HepG2 (cell line): ENCODE data around the gene TWIST2. TPM values are rescaled to one million over a fixed set of nuclear protein-coding genes. Genes with fewer than 3 reads are reported as not detected.

ENCODE experiments used
- ATAC-seq: fragments of 200-7000 bp; cut with Tn5 transposase; 3 replicates; pipeline ENCODE4 v1.9.1; 2020; ENCODE audit warnings: mild to moderate bottlenecking, moderate library complexity
- BruUV-seq: library from RNA; stranded (reverse); fragments of 400-500 nt; replicated peaks from 2 replicates; lab custom pipeline; 2021; lab: Mats Ljungman, UMichigan
- CTCF ChIA-PET: fragments of 300-600 bp; formaldehyde crosslinking; extraction: SDS; loops from one replicate; lab custom pipeline; 2021; ENCODE audit warnings: low total read pairs, inconsistent platforms, low intra/inter-chr PET ratio; lab: Yijun Ruan, JAX
- POLR2A ChIA-PET: fragments of 350-600 bp; sonication (Branson Sonifier 250); formaldehyde crosslinking; loops from one replicate; lab custom pipeline; 2020; ENCODE audit warnings: antibody characterized with exemption, inconsistent platforms; lab: Yijun Ruan, JAX
- DNase-seq: peaks from one replicate; pipeline ENCODE4 v3.0.0-alpha.2; 2015; ENCODE audit warnings: low spot score
- FAIRE-seq: peaks from 3 replicates; lab custom pipeline; 2011; peaks lifted over from hg19 to GRCh38; lab: Jason Lieb, UNC
- H2AFZ ChIP-seq: one replicate; pipeline ENCODE4 v1.6.1; 2011; ENCODE audit warnings: low read length, inconsistent platforms
- H3K27ac ChIP-seq: fragments of 300-600 bp; 3 replicates; pipeline ENCODE4 v1.8.0; 2011; ENCODE audit warnings: mixed run types, mild to moderate bottlenecking, mixed read lengths, low read length, inconsistent platforms; ENCODE audit not compliant: insufficient read depth; ENCODE audit errors: extremely low read length
- H3K27me3 ChIP-seq, 2 experiments: fragments of 200-600 bp in 1 of 2; 2 replicates in 1 of 2; 3 replicates in 1 of 2; pipeline versions ENCODE4 v1.6.0 to v1.8.0; 2011; ENCODE audit warnings: low read length in 2 of 2, mild to moderate bottlenecking in 2 of 2, moderate library complexity in 2 of 2, inconsistent platforms in 1 of 2; ENCODE audit not compliant: insufficient read depth in 2 of 2, control insufficient read depth in 1 of 2
- H3K36me3 ChIP-seq, 2 experiments: fragments of 200-600 bp in 1 of 2; replicated peaks in 1 of 2; 2 replicates in 1 of 2; 3 replicates in 1 of 2; pipeline versions ENCODE4 v1.5.1 to v1.8.0; 2011; ENCODE audit warnings: low read length in 2 of 2, inconsistent platforms in 1 of 2; ENCODE audit not compliant: insufficient read depth in 2 of 2, control insufficient read depth in 1 of 2
- H3K4me1 ChIP-seq: 2 replicates; pipeline ENCODE4 v1.5.1; 2012; ENCODE audit warnings: low read length, inconsistent platforms; ENCODE audit not compliant: insufficient read depth
- H3K4me2 ChIP-seq: 2 replicates; pipeline ENCODE4 v1.6.0; 2011; ENCODE audit warnings: low read depth, low read length, inconsistent platforms
- H3K4me3 ChIP-seq, 3 experiments: fragments of 200-600 bp in 1 of 3; sonication (generic), shearing (Covaris generic) in 1 of 3; replicated peaks in 1 of 3; 2 replicates each; pipeline ENCODE4 v1.5.1; 2011 to 2016; ENCODE audit warnings: low read length in 3 of 3, inconsistent platforms in 2 of 3, low read depth in 2 of 3, mild to moderate bottlenecking in 2 of 3, control low read depth in 1 of 3, mixed read lengths in 1 of 3; ENCODE audit not compliant: insufficient read depth in 1 of 3
- H3K79me2 ChIP-seq: one replicate; pipeline ENCODE4 v1.6.1; 2011; ENCODE audit warnings: low read length, inconsistent platforms; ENCODE audit not compliant: insufficient read depth
- H3K9ac ChIP-seq: 2 replicates; pipeline ENCODE4 v1.6.0; 2011; ENCODE audit warnings: mild to moderate bottlenecking, low read depth, low read length, inconsistent platforms; ENCODE audit not compliant: insufficient read depth
- H3K9me3 ChIP-seq: 2 replicates; pipeline ENCODE4 v1.5.1; 2012; ENCODE audit warnings: mild to moderate bottlenecking, low read length
- H4K20me1 ChIP-seq: 2 replicates; pipeline ENCODE4 v1.6.0; 2011; ENCODE audit warnings: inconsistent platforms, mild to moderate bottlenecking, low read length, moderate library complexity; ENCODE audit not compliant: insufficient read depth
- RELA ChIP-seq: sonication (generic); formaldehyde crosslinking; IDR thresholded peaks from 2 replicates; pipeline ENCODE4 v1.4.0; 2020; ENCODE audit warnings: missing genetic modification reagents
- SAP130 ChIP-seq: IDR thresholded peaks from 2 replicates; pipeline ENCODE4 v1.6.1; 2016; ENCODE audit warnings: low read depth
- SP5 ChIP-seq: IDR thresholded peaks from 2 replicates; pipeline ENCODE4 v1.6.1; 2016; ENCODE audit warnings: low read depth, borderline replicate concordance
- ZNF101 ChIP-seq: sonication (generic); formaldehyde crosslinking; IDR thresholded peaks from 2 replicates; pipeline ENCODE4 v1.4.0; 2020; ENCODE audit warnings: mild to moderate bottlenecking, low read depth, missing genetic modification reagents, borderline replicate concordance
- ZNF44 ChIP-seq: sonication (generic); formaldehyde crosslinking; IDR thresholded peaks from 2 replicates; pipeline ENCODE4 v1.5.1; 2020; ENCODE audit warnings: mild to moderate bottlenecking, missing genetic modification reagents
- ZNF616 ChIP-seq: sonication (generic); formaldehyde crosslinking; IDR thresholded peaks from 2 replicates; pipeline ENCODE4 v1.5.0; 2020; ENCODE audit warnings: low read depth, mild to moderate bottlenecking, missing genetic modification reagents
- ZNF749 ChIP-seq: sonication (generic); formaldehyde crosslinking; IDR thresholded peaks from 2 replicates; pipeline ENCODE4 v1.8.0; 2022; ENCODE audit warnings: mild to moderate bottlenecking, missing genetic modification reagents, moderate library complexity, borderline replicate concordance
- WGBS: methylation state at CpG from one replicate; pipeline ENCODE4 v1.1.6; 2017; ENCODE audit warnings: low lambda C conversion rate; 5-methylcytosine and 5-hydroxymethylcytosine counted together
- in situ Hi-C: cut with HindIII; loops from 2 replicates; pipeline ENCODE4 v1.10.0; 2017; ENCODE audit warnings: low pct_unique_long_range_greater_than_20kb; ENCODE audit not compliant: extremely low pct_ligation_motif_present
- intact Hi-C: fragments of 100-400 bp; cut with micrococcal nuclease; formaldehyde crosslinking; loops from one replicate; pipeline ENCODE4 v1.10.0; 2022; ENCODE audit not compliant: unreplicated experiment
- polyA plus RNA-seq, 8 experiments: library from polyadenylated mRNA; depleted of rRNA in 3 of 8; stranded (reverse) in 7 of 8; unstranded in 1 of 8; fragments of >200 nt; fragmentation: Illumina TruSeq in 4 of 8; extraction: Trizol in 4 of 8; gene quantifications; 2 replicates each; pipeline versions ENCODE4 v1.2.1 to v1.2.3, GENCODE V29; 2011 to 2016; ENCODE audit warnings: low read depth in 4 of 8, missing spikeins in 1 of 8, mixed read lengths in 1 of 8; ENCODE audit not compliant: insufficient read depth in 1 of 8
- total RNA-seq, 5 experiments: library from RNA; depleted of rRNA; stranded (reverse); fragments of >200 nt; fragmentation: Illumina TruSeq; extraction: Trizol; gene quantifications; 2 replicates each; pipeline ENCODE4 v1.2.3, GENCODE V29; 2016; ENCODE audit warnings: low read depth in 1 of 5
- TF ChIP-seq, protein P1 (sequence below): sonication (generic); formaldehyde crosslinking; IDR thresholded peaks from 2 replicates; pipeline ENCODE4 v1.5.0; 2020; ENCODE audit warnings: missing genetic modification reagents, mild to moderate bottlenecking, borderline replicate concordance
- TF ChIP-seq, protein P2 (sequence below): sonication (generic); formaldehyde crosslinking; IDR thresholded peaks from 2 replicates; pipeline ENCODE4 v1.4.0; 2020; ENCODE audit warnings: low read depth, mild to moderate bottlenecking, missing genetic modification reagents

Gene TWIST2
- total and polyA plus RNA-seq, 2 of the 13 experiments (the other 11 are each of a cell fraction or from before 2014, with no cell fraction given): 0.08 to 0.11 TPM

DNA sequence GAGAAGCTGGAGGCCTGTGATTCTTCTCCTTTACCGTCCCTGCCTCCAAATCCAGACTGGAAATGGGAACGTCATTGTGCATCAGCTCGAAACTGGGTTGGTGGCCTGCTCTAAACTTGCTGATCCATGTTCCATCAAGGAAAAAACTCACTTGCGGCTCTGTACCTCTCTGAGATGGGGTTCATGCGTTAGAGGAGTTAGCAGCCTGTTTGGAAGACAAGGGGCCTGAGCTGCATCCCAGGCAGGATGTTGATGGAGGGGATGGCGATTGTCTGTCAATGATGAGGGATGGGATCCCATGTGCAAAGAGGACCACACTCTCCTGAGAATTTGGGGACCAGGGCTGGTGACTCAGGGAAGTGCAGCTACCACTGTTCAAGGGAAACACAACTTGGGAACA is 26.0 kb downstream of the TWIST2 start:
- BruUV-seq: no TSS peak
- in situ Hi-C loops: loop anchor here (5.0 kb wide), 1 partner anchor 37 kb away; no protein-coding TSS in a partner anchor

More for the DNA sequence above, 26.0 kb downstream of the TWIST2 start:
- TF ChIP-seq SAP130 (CRISPR knock-in tag) (no peak), ZNF101 (no peak), RELA (CRISPR knock-in tag) (no peak), ZNF44 (CRISPR knock-in tag) (no peak), ZNF616 (CRISPR knock-in tag) (no peak), SP5 (no peak), ZNF749 (CRISPR knock-in tag) (no peak)
- TF ChIP-seq, protein P1, sequence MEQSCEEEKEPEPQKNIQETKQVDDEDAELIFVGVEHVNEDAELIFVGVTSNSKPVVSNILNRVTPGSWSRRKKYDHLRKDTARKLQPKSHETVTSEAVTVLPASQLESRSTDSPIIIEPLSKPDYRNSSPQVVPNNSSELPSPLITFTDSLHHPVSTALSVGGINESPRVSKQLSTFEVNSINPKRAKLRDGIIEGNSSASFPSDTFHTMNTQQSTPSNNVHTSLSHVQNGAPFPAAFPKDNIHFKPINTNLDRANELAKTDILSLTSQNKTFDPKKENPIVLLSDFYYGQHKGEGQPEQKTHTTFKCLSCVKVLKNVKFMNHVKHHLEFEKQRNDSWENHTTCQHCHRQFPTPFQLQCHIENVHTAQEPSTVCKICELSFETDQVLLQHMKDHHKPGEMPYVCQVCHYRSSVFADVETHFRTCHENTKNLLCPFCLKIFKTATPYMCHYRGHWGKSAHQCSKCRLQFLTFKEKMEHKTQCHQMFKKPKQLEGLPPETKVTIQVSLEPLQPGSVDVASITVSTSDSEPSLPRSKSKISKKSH: no peak
- TF ChIP-seq, protein P2, sequence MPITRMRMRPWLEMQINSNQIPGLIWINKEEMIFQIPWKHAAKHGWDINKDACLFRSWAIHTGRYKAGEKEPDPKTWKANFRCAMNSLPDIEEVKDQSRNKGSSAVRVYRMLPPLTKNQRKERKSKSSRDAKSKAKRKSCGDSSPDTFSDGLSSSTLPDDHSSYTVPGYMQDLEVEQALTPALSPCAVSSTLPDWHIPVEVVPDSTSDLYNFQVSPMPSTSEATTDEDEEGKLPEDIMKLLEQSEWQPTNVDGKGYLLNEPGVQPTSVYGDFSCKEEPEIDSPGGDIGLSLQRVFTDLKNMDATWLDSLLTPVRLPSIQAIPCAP (CRISPR knock-in tag): no peak
- Histone ChIP-seq H3K4me3 (no peak overlapping the region), H3K79me2 (no peaks in the 10 kb centered on the region), H3K9ac (no peak overlapping the region), H3K36me3 (no peaks in the 10 kb centered on the region), H2AFZ (no peak overlapping the region), H4K20me1 (no peaks in the 10 kb centered on the region), H3K4me1 (peaks cover 13% of the 10 kb centered on the region), H3K27me3 (peaks cover 3 to 45% of the 10 kb centered on the region in 2 experiments; a peak in 4 of 5 replicates), H3K9me3 (no peaks in the 10 kb centered on the region), H3K27ac (no peak overlapping the region), H3K4me2 (no peak overlapping the region)
- intact Hi-C loops: loop anchor here (1.0 kb wide), 1 partner anchor 89 kb away; no protein-coding TSS in a partner anchor
- POLR2A ChIA-PET: interaction anchor here (1.7 kb wide), 1 partner anchor 9 kb away, joined by 4 read pairs; no protein-coding TSS in a partner anchor
- ATAC-seq (no peak), FAIRE-seq (no peak), DNase-seq (no peak)
- 32% methylated on average over 6 of the region's 6 CpGs for WGBS
- CTCF ChIA-PET: interaction anchor here (1.2 kb wide), 1 partner anchor 153 kb away, joined by 3 read pairs; no protein-coding TSS in a partner anchor
